Liver (tissue), 9 donors: Measurements from ENCODE around the gene ECEL1. TPM values are rescaled to one million over a fixed set of nuclear protein-coding genes. Genes with fewer than 3 reads are reported as not detected.

Experiments used
- DNase-seq: peaks from one replicate; pipeline ENCODE4 v3.0.0-alpha.2; 2017; ENCODE audit warnings: low spot score
- H3K27ac ChIP-seq, 2 donors: one replicate each; pipeline ENCODE4 v1.7.0; 2013; ENCODE audit warnings: inconsistent platforms in 2 of 2, low read length in 2 of 2, control low read depth in 1 of 2, low read depth in 1 of 2, mild to moderate bottlenecking in 1 of 2
- H3K27me3 ChIP-seq, 4 donors: one replicate each; pipeline versions ENCODE4 v1.6.1 to v1.7.0; 2013; ENCODE audit warnings: low read length in 3 of 4, inconsistent platforms in 1 of 4, mild to moderate bottlenecking in 1 of 4, moderate library complexity in 1 of 4; ENCODE audit not compliant: control insufficient read depth in 4 of 4, insufficient read depth in 4 of 4
- H3K36me3 ChIP-seq, 4 donors: one replicate each; pipeline versions ENCODE4 v1.6.1 to v1.7.0; 2013; ENCODE audit warnings: low read length in 3 of 4, mild to moderate bottlenecking in 3 of 4, low read depth in 1 of 4, moderate library complexity in 1 of 4; ENCODE audit not compliant: control insufficient read depth in 4 of 4, insufficient read depth in 3 of 4
- H3K4me1 ChIP-seq, 4 donors: one replicate each; pipeline versions ENCODE4 v1.6.1 to v1.7.0; 2013; ENCODE audit warnings: low read length in 3 of 4, mild to moderate bottlenecking in 3 of 4, moderate library complexity in 1 of 4; ENCODE audit not compliant: control insufficient read depth in 4 of 4, insufficient read depth in 4 of 4
- H3K4me3 ChIP-seq, 3 donors: one replicate each; pipeline versions ENCODE4 v1.6.1 to v1.7.0; 2013; ENCODE audit warnings: low read length in 3 of 3, control low read depth in 1 of 3, low read depth in 1 of 3, mild to moderate bottlenecking in 1 of 3
- H3K9ac ChIP-seq, 2 donors: one replicate each; pipeline ENCODE4 v1.7.0; 2013; ENCODE audit warnings: low read length in 2 of 2, mild to moderate bottlenecking in 2 of 2, moderate library complexity in 2 of 2, control low read depth in 1 of 2, low read depth in 1 of 2
- H3K9me3 ChIP-seq, 4 donors: one replicate each; pipeline versions ENCODE4 v1.6.1 to v1.7.0; 2013; ENCODE audit warnings: low read length in 3 of 4; ENCODE audit not compliant: control insufficient read depth in 4 of 4
- ATF3 ChIP-seq: IDR thresholded peaks from 2 replicates; pipeline ENCODE4 v1.6.1; 2016; ENCODE audit warnings: antibody characterized with exemption
- CTCF ChIP-seq: fragments of 150-350 bp; IDR thresholded peaks from 2 replicates; pipeline ENCODE4 v1.5.1; 2017; ENCODE audit warnings: improper control_type of control experiment, low read depth, low read length; ENCODE audit not compliant: missing input control
- EGR1 ChIP-seq, 2 donors: IDR thresholded peaks; 2 replicates each; pipeline ENCODE4 v1.6.1; 2016 to 2018; ENCODE audit warnings: antibody characterized with exemption in 2 of 2, low read depth in 2 of 2
- FOXA1 ChIP-seq: IDR thresholded peaks from 2 replicates; pipeline ENCODE4 v1.6.1; 2016; ENCODE audit warnings: antibody characterized with exemption
- FOXA2 ChIP-seq: IDR thresholded peaks from 2 replicates; pipeline ENCODE4 v1.6.1; 2016; ENCODE audit warnings: antibody characterized with exemption
- GABPA ChIP-seq, 2 donors: IDR thresholded peaks in 1 of 2; conservative IDR thresholded peaks in 1 of 2; 2 replicates each; pipeline ENCODE4 v1.6.1; 2016; ENCODE audit warnings: antibody characterized with exemption in 2 of 2, mild to moderate bottlenecking in 1 of 2, moderate library complexity in 1 of 2
- HNF4A ChIP-seq, 2 donors: conservative IDR thresholded peaks; 2 replicates each; pipeline ENCODE4 v1.6.1; 2016; ENCODE audit warnings: antibody characterized with exemption in 2 of 2, mild to moderate bottlenecking in 2 of 2
- HNF4G ChIP-seq: IDR thresholded peaks from 2 replicates; pipeline ENCODE4 v1.6.1; 2016; ENCODE audit warnings: antibody characterized with exemption
- JUND ChIP-seq, 2 donors: IDR thresholded peaks; 2 replicates each; pipeline ENCODE4 v1.6.1; 2016; ENCODE audit warnings: antibody characterized with exemption in 2 of 2
- MAX ChIP-seq: IDR thresholded peaks from 2 replicates; pipeline ENCODE4 v1.6.1; 2016; ENCODE audit warnings: antibody characterized with exemption
- NR2F2 ChIP-seq: IDR thresholded peaks from 2 replicates; pipeline ENCODE4 v1.6.1; 2016; ENCODE audit warnings: antibody characterized with exemption
- RAD21 ChIP-seq, 2 donors: IDR thresholded peaks; 2 replicates each; pipeline ENCODE4 v1.6.1; 2016; ENCODE audit warnings: antibody characterized with exemption in 2 of 2, mild to moderate bottlenecking in 2 of 2
- REST ChIP-seq: IDR thresholded peaks from 2 replicates; pipeline ENCODE4 v1.6.1; 2016; ENCODE audit warnings: antibody characterized with exemption, mild to moderate bottlenecking
- RXRA ChIP-seq, 2 donors: IDR thresholded peaks; 2 replicates each; pipeline ENCODE4 v1.6.1; 2017 to 2018; ENCODE audit warnings: antibody characterized with exemption in 2 of 2, mild to moderate bottlenecking in 1 of 2
- SP1 ChIP-seq: IDR thresholded peaks from 2 replicates; pipeline ENCODE4 v1.6.1; 2018; ENCODE audit warnings: antibody characterized with exemption, mild to moderate bottlenecking
- TAF1 ChIP-seq: conservative IDR thresholded peaks from 2 replicates; pipeline ENCODE4 v1.6.1; 2016; ENCODE audit warnings: antibody characterized with exemption, mild to moderate bottlenecking
- YY1 ChIP-seq: IDR thresholded peaks from 2 replicates; pipeline ENCODE4 v1.6.1; 2016; ENCODE audit warnings: antibody characterized with exemption, mild to moderate bottlenecking
- ZBTB33 ChIP-seq: IDR thresholded peaks from 2 replicates; pipeline ENCODE4 v1.6.1; 2016; ENCODE audit warnings: antibody characterized with exemption
- WGBS: extraction: QIAGEN DNeasy Blood & Tissue Kit; methylation state at CpG from one replicate; pipeline ENCODE4 v1.1.7; 2013; 5-methylcytosine and 5-hydroxymethylcytosine counted together
- polyA plus RNA-seq, 2 donors: library from polyadenylated mRNA; stranded (reverse) in 1 of 2; unstranded in 1 of 2; fragments of 200-250 nt in 1 of 2; fragments of >200 nt in 1 of 2; fragmentation: Nextera tagmentation in 1 of 2; extraction: Ambion mirVana in 1 of 2; gene quantifications; one replicate each; pipeline versions ENCODE4 v1.2.1 to v1.2.3, GENCODE V29; 2013 to 2015
- total RNA-seq, 2 donors: library from RNA; depleted of rRNA; stranded (reverse); fragments of >200 nt; gene quantifications; one replicate each; pipeline ENCODE4 v1.2.3, GENCODE V29; 2014
- donor health status: healthy.
- donor health status: healthy.
- donor health status: healthy.
- donor health status: healthy.
- donor health status: healthy.

The ECEL1 gene
- total and polyA plus RNA-seq, 4 donors, result 0.67 to 1.8 TPM; not detected in 2

GRCh38 chr2:232484628-232485347 is 2.8 kb downstream of the ECEL1 start:
- no peak for DNase-seq
- WGBS, result 76% methylated on average over 12 of the region's 12 CpGs
- Histone ChIP-seq H3K9me3 (no peaks in the 10 kb centered on the region), H3K9ac (no peak overlapping the region), H3K36me3 (no peaks in the 10 kb centered on the region), H3K4me3 (no peak overlapping the region), H3K27ac (no peak overlapping the region), H3K4me1 (peaks cover 3 to 23% (median 6%) of the 10 kb centered on the region in 4 donors), H3K27me3 (peaks cover 3 to 10% (median 6%) of the 10 kb centered on the region in 4 donors)
- no peak for TF ChIP-seq HNF4G
- TF ChIP-seq JUND (IDR thresholded peaks at IDR 0.05), result no peak
- no peak for TF ChIP-seq RXRA (IDR thresholded peaks at IDR 0.05)
- no peak for TF ChIP-seq FOXA1

- TF ChIP-seq SP1, result no peak
- TF ChIP-seq GABPA (IDR thresholded peaks at IDR 0.05 in 1 of 2, conservative IDR thresholded peaks at IDR 0.05 in 1 of 2), result no peak
- TF ChIP-seq HNF4A (conservative IDR thresholded peaks at IDR 0.05), result no peak
- no peak for TF ChIP-seq RAD21 (IDR thresholded peaks at IDR 0.05)
- no peak for TF ChIP-seq RXRA (IDR thresholded peaks at IDR 0.05)
- no peak for TF ChIP-seq MAX
- TF ChIP-seq TAF1, result no peak
- no peak for TF ChIP-seq JUND (IDR thresholded peaks at IDR 0.05)
- no peak for TF ChIP-seq FOXA1
- TF ChIP-seq CTCF, result no peak
- TF ChIP-seq YY1, result no peak
- TF ChIP-seq EGR1 (IDR thresholded peaks at IDR 0.05; ENCODE audit: low read depth in 2 of 2), result no peak
- no peak for TF ChIP-seq ATF3
- no peak for TF ChIP-seq HNF4G
- no peak for TF ChIP-seq REST
- no peak for TF ChIP-seq ZBTB33
- no peak for TF ChIP-seq FOXA2
- TF ChIP-seq NR2F2, result no peak
- Histone ChIP-seq H3K4me3 (no peak overlapping the region), H3K9me3 (no peaks in the 10 kb centered on the region), H3K27me3 (peaks cover 3 to 10% (median 6%) of the 10 kb centered on the region in 4 donors), H3K27ac (no peak overlapping the region), H3K9ac (no peak overlapping the region), H3K36me3 (no peaks in the 10 kb centered on the region), H3K4me1 (peaks cover 3 to 23% (median 6%) of the 10 kb centered on the region in 4 donors)
- 92% methylated on average over 19 of the region's 19 CpGs for WGBS
- no peak for DNase-seq
Observed at GRCh38 chr2:232483923-232484627, 3.6 kb downstream of the ECEL1 start.
